SJSA1 (cell line): Measurements from ENCODE around the gene PLEKHN1. TPM values are rescaled to one million over a fixed set of nuclear protein-coding genes. Genes with fewer than 3 reads are reported as not detected.
"Not testable (repeated sequence)": the region's sequence is repeated elsewhere in the genome, so short reads cannot be mapped to it uniquely, and the experiment has no call there.

ENCODE experiments used
- DNase-seq, 2 experiments: peaks; one replicate each; pipeline ENCODE4 v3.0.0-alpha.2; 2015 to 2020; ENCODE audit warnings: low spot score in 2 of 2, low read depth in 1 of 2
- H3K27ac ChIP-seq: fragments of 250-450 bp; sonication (Bioruptor Pico); 2 replicates; pipeline ENCODE4 v1.5.1; 2020; ENCODE audit warnings: mild to moderate bottlenecking, moderate library complexity
- H3K27me3 ChIP-seq: fragments of 250-450 bp; sonication (Bioruptor Pico); replicated peaks from 2 replicates; pipeline ENCODE4 v1.5.1; 2020; ENCODE audit warnings: mild to moderate bottlenecking, moderate library complexity
- H3K36me3 ChIP-seq: fragments of 250-450 bp; sonication (Bioruptor Pico); 2 replicates; pipeline ENCODE4 v1.5.1; 2020; ENCODE audit warnings: mild to moderate bottlenecking
- H3K4me1 ChIP-seq: fragments of 250-450 bp; sonication (Bioruptor Pico); replicated peaks from 2 replicates; pipeline ENCODE4 v1.6.1; 2021; ENCODE audit warnings: mild to moderate bottlenecking
- H3K4me3 ChIP-seq: fragments of 250-450 bp; sonication (Bioruptor Pico); 2 replicates; pipeline ENCODE4 v1.5.1; 2020; ENCODE audit warnings: mild to moderate bottlenecking
- H3K9me3 ChIP-seq: fragments of 250-450 bp; sonication (Bioruptor Pico); replicated peaks from 2 replicates; pipeline ENCODE4 v1.5.1; 2020; ENCODE audit warnings: mild to moderate bottlenecking
- total RNA-seq: library from RNA; depleted of rRNA; stranded (reverse); fragments of >200 nt; shearing (Covaris generic); gene quantifications from 2 replicates; pipeline ENCODE4 v1.2.3, GENCODE V29; 2014

Gene PLEKHN1
- total RNA-seq, 1 experiment from 2014 or later: 0.34 TPM

DNA sequence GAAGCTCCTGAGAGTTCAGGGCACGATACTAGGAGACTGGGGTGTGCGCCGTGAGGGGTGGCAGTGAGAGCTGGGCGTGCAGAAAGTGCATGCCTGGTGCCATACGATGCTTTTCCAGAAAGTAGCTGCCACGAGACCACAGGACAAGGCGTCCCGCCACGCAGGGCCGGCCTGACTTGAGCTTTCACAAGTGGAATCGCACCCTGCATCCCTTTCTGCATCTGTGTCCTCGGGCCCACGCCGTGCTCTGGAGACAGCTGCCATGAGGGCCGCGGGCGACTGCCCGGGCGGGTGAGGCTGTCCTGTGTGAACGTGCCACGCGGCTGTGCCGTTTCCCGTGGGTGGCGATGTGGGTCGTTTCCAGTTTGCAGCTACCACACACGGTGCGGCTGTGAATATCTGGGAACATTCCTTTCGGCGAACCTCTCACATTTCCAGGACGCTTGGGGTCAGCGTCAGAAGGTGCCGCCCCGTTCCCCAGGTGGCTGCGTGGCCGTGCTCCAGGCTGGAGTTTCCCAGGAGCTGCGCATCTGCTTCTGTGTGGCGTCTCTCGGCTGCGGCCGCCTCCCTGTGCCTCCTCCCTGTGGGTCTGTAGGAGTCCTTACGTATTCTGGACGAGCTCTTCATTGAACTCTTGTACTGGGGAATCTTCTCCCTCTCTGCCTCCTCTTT is 16.6 kb downstream of the PLEKHN1 start:
- H3K9me3 ChIP-seq: no peaks in the 10 kb centered on the region; the same call in 1 of the 2 replicates
- H3K36me3 ChIP-seq: no peaks in the 10 kb centered on the region
- no peak overlapping the region for H3K27ac ChIP-seq
- H3K27me3 ChIP-seq: peaks cover 23% of the 10 kb centered on the region
- H3K4me3 ChIP-seq: no peak overlapping the region
- peaks cover 7% of the 10 kb centered on the region for H3K4me1 ChIP-seq
- no peak for DNase-seq

DNA sequence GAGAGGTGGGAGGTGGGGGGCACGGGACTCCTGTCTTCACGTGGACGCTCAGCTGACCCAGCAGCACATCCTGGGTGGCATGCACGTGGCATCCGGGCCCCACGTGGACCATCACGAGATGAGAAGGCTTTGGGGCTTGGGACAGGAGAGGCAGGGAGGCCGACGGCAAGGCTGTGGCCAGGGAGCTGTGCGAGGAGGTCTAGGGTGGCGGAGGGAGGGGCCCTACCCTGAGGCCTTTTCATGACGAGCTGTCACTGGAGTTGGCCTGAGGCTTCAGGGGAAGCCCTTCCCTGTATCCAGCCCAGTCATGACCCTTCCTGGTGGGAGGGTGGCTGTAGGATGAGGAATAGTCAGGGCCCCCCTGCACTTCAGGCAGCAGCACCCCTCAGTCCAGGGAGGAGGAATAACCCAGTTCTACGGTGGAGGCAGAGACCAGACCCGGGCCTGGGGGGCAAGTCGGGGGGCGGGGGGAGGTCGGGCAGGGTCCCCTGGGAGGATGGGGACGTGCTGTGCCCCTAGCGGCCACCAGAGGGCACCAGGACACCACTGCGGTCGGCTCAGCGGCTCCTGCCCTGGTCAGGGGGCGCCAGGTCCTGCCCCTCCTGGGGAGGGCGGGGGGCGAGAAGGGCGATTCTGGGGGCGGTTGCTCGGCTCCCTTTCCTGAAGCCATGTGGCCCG is 17.7 kb downstream of the PLEKHN1 start:
- no peak for DNase-seq
- Histone ChIP-seq H3K27me3 (peaks cover 23% of the 10 kb centered on the region), H3K27ac (no peak overlapping the region), H3K9me3 (no peaks in the 10 kb centered on the region), H3K4me1 (peaks cover 7% of the 10 kb centered on the region), H3K36me3 (no peaks in the 10 kb centered on the region), H3K4me3 (no peak overlapping the region)

DNA sequence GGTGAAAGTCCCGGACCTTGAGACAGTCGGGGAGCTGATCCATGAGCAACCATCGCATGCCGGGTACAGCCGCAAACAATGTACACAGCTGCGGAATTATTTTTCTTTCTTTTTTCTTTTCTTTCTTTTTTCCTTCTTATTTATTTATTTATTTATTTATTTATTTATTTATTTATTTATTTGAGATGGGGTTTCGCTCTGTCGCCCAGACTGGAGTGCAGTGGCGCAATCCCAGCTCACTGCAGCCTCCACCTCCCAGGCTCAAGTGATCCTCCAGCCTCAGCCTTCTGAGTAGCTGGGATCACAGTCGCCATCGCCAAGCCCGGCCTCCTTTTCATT is 18.2 kb downstream of the PLEKHN1 start:
- DNase-seq: no peak
- H3K4me1 ChIP-seq: peaks cover 7% of the 10 kb centered on the region
- H3K27me3 ChIP-seq: peaks cover 23% of the 10 kb centered on the region
- no peak overlapping the region for H3K27ac ChIP-seq
- no peaks in the 10 kb centered on the region for H3K36me3 ChIP-seq
- H3K9me3 ChIP-seq: no peaks in the 10 kb centered on the region
- no peak overlapping the region for H3K4me3 ChIP-seq

DNA sequence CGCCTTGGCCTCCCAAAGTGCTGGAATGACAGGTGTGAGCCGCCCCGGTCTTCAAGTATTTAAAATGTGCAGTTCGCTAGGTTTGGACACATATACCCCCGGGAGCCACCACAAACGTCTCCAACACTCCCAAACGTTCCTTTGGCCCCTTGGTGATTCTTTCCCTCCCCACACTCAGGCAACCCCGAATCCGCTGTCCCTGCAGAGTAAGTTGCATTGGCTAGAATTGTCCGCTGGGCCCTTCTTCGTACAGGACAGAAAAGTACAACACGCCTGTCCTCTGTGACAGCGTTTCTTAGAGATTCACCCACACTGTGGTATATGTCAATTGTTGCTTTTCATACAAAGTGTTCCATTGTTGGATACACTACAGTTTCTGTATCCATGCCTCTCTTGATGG is 18.8 kb downstream of the PLEKHN1 start:
- no peak overlapping the region for H3K27ac ChIP-seq
- H3K36me3 ChIP-seq: no peaks in the 10 kb centered on the region
- H3K4me3 ChIP-seq: no peak overlapping the region
- DNase-seq: no peak
- peaks cover 23% of the 10 kb centered on the region for H3K27me3 ChIP-seq
- H3K4me1 ChIP-seq: peaks cover 7% of the 10 kb centered on the region
- no peaks in the 10 kb centered on the region for H3K9me3 ChIP-seq

DNA sequence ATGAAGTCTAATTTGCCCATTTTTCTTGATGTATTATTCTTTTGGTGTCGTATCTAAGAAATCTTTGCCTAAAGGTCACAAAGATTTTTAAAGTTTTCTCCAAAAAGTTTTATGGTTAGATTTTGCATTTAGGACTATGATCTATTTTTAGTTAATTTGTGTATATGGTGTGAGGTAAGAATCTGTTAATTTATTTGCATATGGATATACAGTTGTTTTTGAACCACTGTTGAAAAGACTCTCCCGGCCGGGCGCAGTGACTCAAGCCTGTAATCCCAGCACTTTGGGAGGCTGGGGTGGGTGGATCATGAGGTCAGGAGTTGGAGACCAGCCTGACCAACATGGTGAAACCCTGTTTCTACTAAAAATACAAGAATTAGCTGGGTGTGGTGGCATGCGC is 21.8 kb downstream of the PLEKHN1 start:
- not testable (repeated sequence) for H3K4me3 ChIP-seq, DNase-seq, H3K4me1 ChIP-seq, H3K27ac ChIP-seq, H3K9me3 ChIP-seq, H3K36me3 ChIP-seq
- H3K27me3 ChIP-seq: peaks cover 13% of the 10 kb centered on the region

DNA sequence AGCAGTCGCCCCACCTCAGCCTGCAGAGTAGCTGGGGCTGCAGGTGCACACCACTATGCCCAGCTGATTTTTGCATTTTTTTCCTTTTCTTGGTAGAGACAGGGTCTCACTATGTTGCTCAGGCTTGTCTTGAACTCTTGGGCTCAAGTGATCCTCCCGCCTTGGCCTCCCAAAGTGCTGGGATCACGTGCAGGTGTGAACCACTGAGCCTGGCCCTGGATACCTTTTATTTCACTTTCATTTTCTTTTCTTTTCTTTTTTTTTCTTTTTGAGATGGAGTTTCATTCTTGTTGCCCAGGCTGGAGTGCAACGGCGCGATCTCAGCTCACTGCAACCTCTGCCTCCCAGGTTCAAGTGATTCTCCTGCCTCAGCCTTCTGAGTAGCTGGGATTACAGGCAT is 25.0 kb downstream of the PLEKHN1 start:
- not testable (repeated sequence) for H3K27ac ChIP-seq, H3K4me1 ChIP-seq, H3K36me3 ChIP-seq, H3K9me3 ChIP-seq, H3K4me3 ChIP-seq, DNase-seq, H3K27me3 ChIP-seq

DNA sequence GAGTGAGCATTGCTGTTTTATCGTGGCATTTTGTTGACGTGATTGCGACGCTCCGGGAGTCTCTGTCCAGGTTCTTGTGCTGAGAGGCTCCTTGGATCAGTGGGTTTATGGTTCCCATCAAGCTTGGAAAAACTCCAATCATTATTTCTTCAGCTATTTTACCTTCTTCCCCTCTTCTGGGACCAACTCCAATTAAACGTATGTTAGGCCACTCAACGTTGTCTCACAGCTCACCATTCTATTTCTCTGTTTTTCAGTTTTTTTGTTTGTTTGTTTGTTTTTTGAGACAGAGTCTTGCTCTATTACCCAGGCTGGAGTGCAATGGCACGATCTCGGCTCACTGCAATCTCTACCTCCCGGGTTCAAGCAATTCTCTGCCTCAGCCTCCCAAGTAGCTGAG is 25.6 kb downstream of the PLEKHN1 start:
- no peak for DNase-seq
- Histone ChIP-seq H3K9me3 (0 out of 2 replicates have a peak, but pooled peaks cover 3% of the 10 kb centered on the region), H3K4me3 (no peak overlapping the region), H3K36me3 (peaks cover under 1% of the 10 kb centered on the region; the same call in 1 of the 2 replicates), H3K4me1 (no peaks in the 10 kb centered on the region), H3K27me3 (no peaks in the 10 kb centered on the region), H3K27ac (no peak overlapping the region)

DNA sequence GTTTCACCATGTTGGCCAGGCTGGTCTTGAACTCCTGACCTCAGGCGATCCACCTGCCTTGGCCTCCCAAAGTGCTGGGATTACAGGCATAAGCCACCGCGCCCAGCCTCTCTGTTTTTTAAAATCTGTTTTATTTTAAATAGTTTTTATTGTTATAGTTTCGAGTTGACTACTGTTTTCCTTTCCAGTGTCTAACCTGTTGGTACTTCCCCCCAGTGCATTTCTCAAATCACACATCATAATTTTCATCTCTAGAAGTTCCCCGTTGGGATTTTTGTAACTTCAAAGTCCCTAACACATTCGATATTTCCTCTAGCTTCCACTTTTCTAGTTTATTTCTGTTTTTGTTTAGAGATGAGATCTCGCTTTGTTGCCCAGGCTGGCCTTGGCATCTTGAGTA is 26.1 kb downstream of the PLEKHN1 start:
- no peaks in the 10 kb centered on the region for H3K27me3 ChIP-seq
- no peaks in the 10 kb centered on the region; the same call in 1 of the 2 replicates for H3K4me1 ChIP-seq
- no peak for DNase-seq
- H3K9me3 ChIP-seq: 0 out of 2 replicates have a peak, but pooled peaks cover 3% of the 10 kb centered on the region
- H3K27ac ChIP-seq: no peak overlapping the region
- peaks cover 4% of the 10 kb centered on the region for H3K36me3 ChIP-seq
- no peak overlapping the region for H3K4me3 ChIP-seq

DNA sequence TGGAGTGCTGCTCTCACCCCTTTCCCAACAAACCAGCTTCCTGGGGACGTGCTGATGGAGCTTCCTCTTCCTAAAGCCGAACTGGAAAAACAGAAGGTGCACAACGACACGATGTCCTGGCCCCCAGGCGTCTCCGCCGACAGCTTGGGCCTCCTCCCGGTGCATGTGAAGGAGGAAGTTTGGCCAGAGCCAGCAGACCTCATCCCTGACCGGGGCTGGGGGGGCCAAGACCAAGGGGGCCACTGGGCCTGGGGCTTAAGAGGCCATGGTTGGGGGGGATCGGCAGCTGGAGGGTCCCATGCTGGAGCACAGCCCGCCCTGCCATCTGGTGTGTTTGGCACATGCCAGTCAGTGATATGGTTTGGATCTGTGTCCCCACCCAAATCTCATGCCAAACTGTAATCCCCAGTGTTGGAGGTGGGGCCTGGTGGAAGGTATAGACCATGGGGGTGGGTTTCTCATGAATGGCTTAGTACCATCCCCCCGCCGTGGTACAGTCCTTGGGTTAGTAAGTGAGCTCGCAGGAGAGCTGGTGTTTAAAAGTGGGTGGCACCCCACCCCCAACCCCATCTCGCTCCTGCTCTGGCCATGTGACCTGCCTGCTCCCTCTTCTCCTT is 27.2 kb downstream of the PLEKHN1 start:
- no peaks in the 10 kb centered on the region for H3K27me3 ChIP-seq
- H3K4me3 ChIP-seq: no peak overlapping the region
- no peak overlapping the region for H3K27ac ChIP-seq
- H3K36me3 ChIP-seq: peaks cover 15% of the 10 kb centered on the region
- H3K4me1 ChIP-seq: peaks cover 8% of the 10 kb centered on the region
- H3K9me3 ChIP-seq: 0 out of 2 replicates have a peak, but pooled peaks cover 3% of the 10 kb centered on the region
- no peak for DNase-seq

DNA sequence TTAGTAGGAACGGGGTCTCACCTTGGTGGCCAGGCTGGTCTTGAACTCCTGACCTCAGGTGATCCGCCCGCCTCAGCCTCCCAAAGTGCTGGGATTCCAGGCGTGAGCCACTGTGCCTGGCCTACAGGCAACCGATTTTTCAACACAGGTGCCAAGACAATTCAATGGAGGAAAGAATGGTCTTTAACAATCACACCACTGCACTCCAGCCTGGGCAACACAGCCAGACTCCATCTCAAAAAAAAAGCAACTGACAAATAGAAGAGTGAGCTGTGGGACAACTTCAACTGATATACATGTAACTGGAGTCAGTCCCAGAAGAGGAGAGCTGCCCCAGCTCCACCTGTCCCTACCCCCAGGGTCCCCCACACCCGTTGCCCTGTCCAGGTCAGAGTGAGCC is 28.3 kb downstream of the PLEKHN1 start:
- H3K4me3 ChIP-seq, DNase-seq, H3K9me3 ChIP-seq, H3K27ac ChIP-seq, H3K27me3 ChIP-seq: not testable (repeated sequence)
- H3K4me1 ChIP-seq: peaks cover 16% of the 10 kb centered on the region
- peaks cover 23% of the 10 kb centered on the region for H3K36me3 ChIP-seq

DNA sequence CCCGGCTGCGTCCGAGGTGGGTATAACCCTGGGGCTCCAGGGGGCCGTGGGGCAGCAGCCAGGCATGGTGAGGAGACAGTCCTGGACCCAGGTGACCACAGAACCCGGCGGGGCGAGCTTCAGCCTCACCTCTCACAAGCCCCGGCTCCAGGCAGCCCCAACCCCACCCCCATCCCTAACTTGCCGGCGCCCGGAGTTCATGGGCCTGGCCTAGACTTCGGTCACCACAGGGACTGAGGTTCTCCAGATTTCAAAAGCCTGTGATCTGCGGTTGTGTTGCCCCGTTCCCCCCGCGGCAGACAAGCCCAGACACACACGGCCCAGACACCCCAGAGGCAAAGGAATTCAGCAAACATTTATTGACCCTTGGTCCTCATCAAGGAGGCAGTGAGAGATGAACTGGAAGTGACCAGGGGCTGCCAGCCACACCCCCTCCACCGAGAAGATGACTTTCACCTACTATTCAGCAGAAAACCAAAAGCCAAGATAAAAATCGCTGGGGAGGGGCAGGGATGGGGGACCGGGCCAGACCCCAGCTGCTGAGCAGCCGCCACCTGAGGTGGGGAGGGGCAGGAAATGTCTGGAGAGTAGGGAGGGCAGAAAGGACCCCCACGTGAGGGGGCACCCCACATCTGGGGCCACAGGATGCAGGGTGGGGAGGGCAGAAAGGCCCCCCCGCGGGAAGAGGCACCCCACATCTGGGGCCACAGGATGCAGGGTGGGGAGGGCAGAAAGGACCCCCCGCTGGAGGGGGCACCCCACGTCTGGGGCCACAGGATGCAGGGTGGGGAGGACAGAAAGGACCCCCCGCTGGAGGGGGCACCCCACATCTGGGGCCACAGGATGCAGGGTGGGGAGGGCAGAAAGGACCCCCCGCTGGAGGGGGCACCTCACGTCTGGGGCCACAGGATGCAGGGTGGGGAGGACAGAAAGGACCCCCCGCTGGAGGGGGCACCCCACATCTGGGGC is 29.7 kb downstream of the PLEKHN1 start:
- Histone ChIP-seq H3K4me3 (no peak overlapping the region), H3K4me1 (peaks cover 25% of the 10 kb centered on the region), H3K27me3 (no peaks in the 10 kb centered on the region), H3K9me3 (peaks cover 10% of the 10 kb centered on the region; the same call in 1 of the 2 replicates), H3K27ac (no peak overlapping the region), H3K36me3 (peaks cover 28% of the 10 kb centered on the region)
- no peak for DNase-seq

DNA sequence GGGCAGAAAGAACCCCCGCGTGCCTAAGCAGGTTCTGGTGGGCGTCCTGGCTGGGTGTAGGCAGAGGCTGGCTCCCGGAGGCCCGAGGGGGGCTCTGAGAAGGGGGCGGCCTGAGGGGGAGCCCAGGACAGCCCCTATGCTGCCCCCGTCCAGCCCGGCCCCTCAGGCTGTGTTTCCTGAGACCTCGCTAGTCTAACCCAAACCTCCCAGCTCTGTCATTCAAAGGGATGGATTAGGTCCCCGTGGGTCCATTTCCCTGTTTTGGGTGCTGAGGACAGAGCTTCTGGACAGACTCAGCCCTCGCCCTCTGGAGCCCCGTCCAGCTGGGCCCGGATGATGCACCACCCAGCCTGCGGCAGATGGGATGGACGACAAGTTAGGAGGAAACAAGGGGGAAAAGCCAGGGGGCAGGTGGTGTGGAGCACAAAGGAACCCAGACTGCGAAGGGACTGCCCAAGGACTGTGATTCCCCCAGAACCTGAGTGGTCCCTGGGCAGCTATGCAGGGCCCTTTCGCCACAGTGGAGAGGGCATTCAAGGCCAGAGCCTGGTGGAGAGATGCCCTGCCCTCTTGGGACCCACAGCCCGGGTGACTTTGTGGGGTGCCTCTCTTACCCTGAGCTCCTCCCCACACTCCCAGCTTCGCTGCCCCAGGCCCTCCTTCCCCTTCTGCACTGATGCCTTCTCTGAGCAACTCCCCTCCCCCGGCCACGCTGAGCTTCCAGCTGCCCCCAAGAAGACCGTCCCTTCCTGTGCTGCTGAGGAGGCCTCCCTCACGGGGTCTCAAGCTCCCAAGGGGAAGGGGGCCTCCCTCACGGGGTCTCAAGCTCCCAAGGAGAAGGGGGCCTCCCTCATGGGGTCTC is 30.8 kb downstream of the PLEKHN1 start:
- no peak overlapping the region for H3K27ac ChIP-seq
- peaks cover 31% of the 10 kb centered on the region for H3K36me3 ChIP-seq
- no peaks in the 10 kb centered on the region for H3K27me3 ChIP-seq
- peaks cover 33% of the 10 kb centered on the region for H3K4me1 ChIP-seq
- DNase-seq: no peak
- no peak overlapping the region for H3K4me3 ChIP-seq
- peaks cover 8% of the 10 kb centered on the region; the same call in 1 of the 2 replicates for H3K9me3 ChIP-seq

DNA sequence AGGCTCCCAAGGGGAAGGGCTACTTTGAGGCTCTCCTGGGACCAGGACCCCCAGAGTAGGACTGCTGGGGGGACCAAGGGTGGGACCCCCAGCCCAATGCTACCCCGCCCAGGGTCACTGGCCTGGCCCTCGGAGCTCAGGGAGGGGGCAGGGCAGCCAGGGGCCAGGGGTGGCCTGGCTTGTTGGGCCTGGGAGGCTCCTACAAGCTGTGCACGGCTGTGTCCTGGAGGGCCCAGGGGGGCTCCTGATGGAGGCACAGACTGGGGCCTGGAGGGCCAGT is 31.4 kb downstream of the PLEKHN1 start:
- no peak overlapping the region for H3K4me3 ChIP-seq
- no peak overlapping the region for H3K27ac ChIP-seq
- peaks cover 33% of the 10 kb centered on the region for H3K4me1 ChIP-seq
- H3K27me3 ChIP-seq: no peaks in the 10 kb centered on the region
- no peak for DNase-seq
- peaks cover 31% of the 10 kb centered on the region for H3K36me3 ChIP-seq
- peaks cover 6% of the 10 kb centered on the region; the same call in 1 of the 2 replicates for H3K9me3 ChIP-seq
